ENCODE results near the gene RHOXF1.
"Not testable (repeated sequence)": the region's sequence is repeated elsewhere in the genome, so short reads cannot be mapped to it uniquely, and the experiment has no call there.

Gene RHOXF1

GRCh38 chrX:120115438-120115963, at the start of gene RHOXF1:
RHOXF1 (minus strand) TSS chrX:120115913; CDS start chrX:120115862, 51 bp downstream.
- H3K27ac ChIP-seq = no peak within 1 kb of the TSS

GRCh38 chrX:120159086-120159485, 43.4 kb upstream of the RHOXF1 start:
- not testable (repeated sequence) for H3K27ac ChIP-seq

More at GRCh38 chrX:120115438-120115963, at the start of gene RHOXF1:
- no peak for TF ChIP-seq CTCF (conservative IDR thresholded peaks at IDR 0.05)

DNA sequence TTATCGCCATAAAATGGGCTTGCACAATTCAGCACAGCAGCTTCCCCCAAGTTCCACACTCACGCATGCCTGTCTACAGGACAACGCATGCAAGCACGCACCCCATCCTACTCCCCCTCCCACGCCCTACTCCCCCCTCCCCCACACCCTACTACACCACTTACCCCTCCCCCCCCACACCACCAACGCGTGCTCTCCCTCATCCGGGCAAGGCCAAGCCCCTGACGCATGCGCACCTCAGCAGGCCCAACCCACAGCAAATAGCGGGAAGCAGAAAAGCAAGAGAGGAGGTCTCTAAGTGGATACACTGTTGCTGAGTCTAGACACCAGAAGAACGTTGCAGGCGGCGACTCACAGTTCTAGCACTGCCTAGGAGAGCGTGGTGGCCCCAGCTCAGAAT, 42.6 kb upstream of the RHOXF1 start, which contains the start of gene RHOXF2:
Gene RHOXF2, plus strand, starts transcription at position 301 of the 400 bp plus-strand sequence. CDS start 138 bp downstream, outside the sequence.
- H3K27ac ChIP-seq = not testable (repeated sequence)

- not testable (repeated sequence) for H3K27ac ChIP-seq
Observed at GRCh38 chrX:120150109-120150744, 34.5 kb upstream of the RHOXF1 start.

DNA sequence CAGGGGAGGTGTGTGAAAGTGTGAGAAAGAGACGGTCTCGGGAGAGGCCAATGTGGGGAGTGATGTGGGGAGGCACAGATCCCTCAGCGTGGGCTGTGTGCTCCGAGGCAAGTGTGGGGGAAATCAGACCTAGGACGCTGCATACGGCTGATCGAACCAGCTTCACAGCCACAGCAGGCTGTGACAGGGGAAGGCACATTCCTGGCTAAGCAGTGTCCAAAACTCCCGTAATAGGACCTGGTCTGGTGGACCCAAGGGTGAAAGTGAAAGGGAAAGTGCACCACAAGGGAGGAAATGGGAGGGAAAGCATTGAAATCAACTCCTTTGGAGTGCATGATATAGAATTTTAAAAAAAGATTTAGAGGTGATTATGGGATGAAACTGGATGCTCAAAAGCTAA, 31.8 kb upstream of the RHOXF1 start:
- H3K27ac ChIP-seq = no peak overlapping the region
- no peak for TF ChIP-seq CTCF (conservative IDR thresholded peaks at IDR 0.05)

- H3K27ac ChIP-seq = not testable (repeated sequence)
Observed at GRCh38 chrX:120146323-120146722, 30.6 kb upstream of the RHOXF1 start.

GRCh38 chrX:120145295-120145925, 29.7 kb upstream of the RHOXF1 start:
- H3K27ac ChIP-seq = no peak overlapping the region
- no peak for TF ChIP-seq CTCF (conservative IDR thresholded peaks at IDR 0.05)

- TF ChIP-seq CTCF (conservative IDR thresholded peaks at IDR 0.05) = no peak
- H3K27ac ChIP-seq = no peak overlapping the region
Observed at GRCh38 chrX:120144178-120144844, 28.6 kb upstream of the RHOXF1 start.

- TF ChIP-seq CTCF (conservative IDR thresholded peaks at IDR 0.05) = no peak
- H3K27ac ChIP-seq = no peak overlapping the region
Observed at GRCh38 chrX:120140293-120140981, 24.7 kb upstream of the RHOXF1 start.
